GM12878 (cell line): ENCODE measurements around the gene SPOCK1. TPM values are rescaled to one million over a fixed set of nuclear protein-coding genes. Genes with fewer than 3 reads are reported as not detected.

ENCODE experiments used
- ATAC-seq: fragments of 200-7000 bp; cut with Tn5 transposase; 3 replicates; pipeline ENCODE4 v1.9.1; 2020; ENCODE audit warnings: mild to moderate bottlenecking, moderate library complexity
- BruUV-seq: library from RNA; stranded (reverse); fragments of 400-500 nt; replicated peaks from 2 replicates; lab custom pipeline; 2021; lab: Mats Ljungman, UMichigan
- CTCF ChIA-PET: fragments of 300-600 bp; sonication (Branson Sonifier 250); formaldehyde crosslinking; extraction: SDS; loops from one replicate; lab custom pipeline; 2021; ENCODE audit warnings: inconsistent platforms; lab: Yijun Ruan, JAX
- POLR2A ChIA-PET: fragments of 350-600 bp; formaldehyde crosslinking; extraction: SDS; loops from one replicate; lab custom pipeline; 2021; ENCODE audit warnings: inconsistent platforms; lab: Charles Lee
- RAD21 ChIA-PET: fragments of 300-600 bp; sonication (Branson Sonifier 250); formaldehyde crosslinking; loops from one replicate; lab custom pipeline; 2023; ENCODE audit warnings: antibody characterized with exemption; ENCODE audit not compliant: unreplicated experiment; lab: Charles Lee
- SMC1A ChIA-PET: fragments of 300-600 bp; sonication (Branson Sonifier 250); formaldehyde crosslinking; loops from one replicate; lab custom pipeline; 2023; ENCODE audit not compliant: unreplicated experiment, uncharacterized antibody; lab: Charles Lee
- DNase-seq: peaks from one replicate; pipeline ENCODE4 v3.0.0-alpha.2; 2011; ENCODE audit warnings: low read depth, low spot score
- FAIRE-seq: peaks from 3 replicates; lab custom pipeline; 2011; peaks lifted over from hg19 to GRCh38; lab: Jason Lieb, UNC
- H2AFZ ChIP-seq: 2 replicates; pipeline ENCODE4 v1.6.0; 2011; ENCODE audit warnings: low read depth, low read length, control low read depth; ENCODE audit not compliant: control insufficient read depth
- H3K27ac ChIP-seq: 2 replicates; pipeline ENCODE4 v1.5.1; 2011; ENCODE audit warnings: control low read depth; ENCODE audit not compliant: control insufficient read depth, insufficient read depth
- H3K27me3 ChIP-seq, 2 experiments: replicated peaks in 1 of 2; 2 replicates each; pipeline versions ENCODE4 v1.6.0 to v1.6.1; 2011; ENCODE audit warnings: low read length in 1 of 2; ENCODE audit not compliant: control insufficient read depth in 2 of 2, insufficient read depth in 2 of 2
- H3K36me3 ChIP-seq, 2 experiments: 2 replicates each; pipeline ENCODE4 v1.5.1; 2011; ENCODE audit warnings: low read length in 1 of 2; ENCODE audit not compliant: control insufficient read depth in 2 of 2, insufficient read depth in 2 of 2
- H3K4me1 ChIP-seq: 2 replicates; pipeline ENCODE4 v1.6.1; 2011; ENCODE audit warnings: mild to moderate bottlenecking, low read length, moderate library complexity, mixed read lengths; ENCODE audit not compliant: control insufficient read depth, insufficient read depth
- H3K4me2 ChIP-seq: 2 replicates; pipeline ENCODE4 v1.6.0; 2011; ENCODE audit warnings: control low read depth; ENCODE audit not compliant: control insufficient read depth, insufficient read depth
- H3K4me3 ChIP-seq: fragments of 200-600 bp; sonication (generic); 2 replicates; pipeline ENCODE4 v1.5.1; 2016
- H3K79me2 ChIP-seq: 2 replicates; pipeline ENCODE4 v1.6.0; 2011; ENCODE audit warnings: low read length; ENCODE audit not compliant: control insufficient read depth, insufficient read depth
- H3K9ac ChIP-seq: 2 replicates; pipeline ENCODE4 v1.8.0; 2011; ENCODE audit warnings: low read length, control low read depth, mixed read lengths; ENCODE audit not compliant: control insufficient read depth, insufficient read depth
- H3K9me3 ChIP-seq: replicated peaks from 3 replicates; pipeline ENCODE4 v1.5.1; 2011; ENCODE audit warnings: mild to moderate bottlenecking, low read length; ENCODE audit not compliant: control insufficient read depth, insufficient read depth
- H4K20me1 ChIP-seq: 2 replicates; pipeline ENCODE4 v1.6.0; 2011; ENCODE audit not compliant: control insufficient read depth, insufficient read depth
- PAX5 ChIP-seq: IDR thresholded peaks from 2 replicates; pipeline ENCODE4 v1.6.1; 2011; ENCODE audit warnings: low read depth, low read length, borderline replicate concordance
- RAD21 ChIP-seq: IDR thresholded peaks from 2 replicates; pipeline ENCODE4 v1.6.1; 2011; ENCODE audit warnings: mild to moderate bottlenecking, low read depth, low read length, moderate library complexity; ENCODE audit not compliant: insufficient read depth
- SMAD5 ChIP-seq: IDR thresholded peaks from 2 replicates; pipeline ENCODE4 v1.6.1; 2016; ENCODE audit warnings: antibody characterized with exemption, low read depth
- SREBF2 ChIP-seq: IDR thresholded peaks from 2 replicates; pipeline ENCODE4 v1.6.1; 2012; ENCODE audit warnings: mild to moderate bottlenecking, low read length
- TBL1XR1 ChIP-seq: IDR thresholded peaks from 2 replicates; pipeline ENCODE4 v1.6.1; 2012; ENCODE audit warnings: low read depth, low read length, improper control_type of control experiment
- ZBED1 ChIP-seq: IDR thresholded peaks from 2 replicates; pipeline ENCODE4 v1.6.1; 2016; ENCODE audit warnings: borderline replicate concordance
- WGBS: methylation state at CpG from one replicate; pipeline ENCODE4 v1.1.6; 2016; ENCODE audit warnings: low lambda C conversion rate; ENCODE audit not compliant: insufficient replicate concordance, insufficient coverage; ENCODE audit errors: missing lambda C conversion rate; 5-methylcytosine and 5-hydroxymethylcytosine counted together
- in situ Hi-C: fragments of 300-500 bp; cut with MboI; formaldehyde crosslinking; loops from 9 replicates; pipeline ENCODE4 v1.14.3; 2018; ENCODE audit warnings: mixed read lengths
- intact Hi-C: fragments of 100-400 bp; cut with micrococcal nuclease; formaldehyde crosslinking; loops from one replicate; pipeline ENCODE4 v1.14.2; 2022; ENCODE audit not compliant: unreplicated experiment
- polyA plus RNA-seq, 11 experiments: library from polyadenylated mRNA; depleted of rRNA in 4 of 11; unstranded in 6 of 11; stranded (reverse) in 5 of 11; fragments of >200 nt; fragmentation: Nextera tagmentation in 4 of 11; fragmentation: Illumina TruSeq in 1 of 11; extraction: Ambion mirVana in 4 of 11; extraction: Trizol in 1 of 11; gene quantifications; 1 replicate in 1 of 11; 2 replicates in 10 of 11; pipeline versions ENCODE4 v1.2.1 to v1.2.3, GENCODE V29; 2011 to 2016; ENCODE audit warnings: inconsistent platforms in 2 of 11, missing spikeins in 2 of 11, low read depth in 1 of 11
- total RNA-seq, 4 experiments: library from RNA; depleted of rRNA in 3 of 4; stranded (reverse); fragments of >200 nt in 3 of 4; fragmentation: Illumina TruSeq in 1 of 4; extraction: Trizol in 1 of 4; gene quantifications; 2 replicates each; pipeline versions ENCODE4 v1.2.1 to v1.2.3, GENCODE V29; 2013 to 2021

Gene SPOCK1
- total and polyA plus RNA-seq, 10 of the 15 experiments (the other 5 are each of a cell fraction or from before 2014, with no cell fraction given) = 0.06 to 0.68 (median 0.25) TPM; not detected in 3

DNA sequence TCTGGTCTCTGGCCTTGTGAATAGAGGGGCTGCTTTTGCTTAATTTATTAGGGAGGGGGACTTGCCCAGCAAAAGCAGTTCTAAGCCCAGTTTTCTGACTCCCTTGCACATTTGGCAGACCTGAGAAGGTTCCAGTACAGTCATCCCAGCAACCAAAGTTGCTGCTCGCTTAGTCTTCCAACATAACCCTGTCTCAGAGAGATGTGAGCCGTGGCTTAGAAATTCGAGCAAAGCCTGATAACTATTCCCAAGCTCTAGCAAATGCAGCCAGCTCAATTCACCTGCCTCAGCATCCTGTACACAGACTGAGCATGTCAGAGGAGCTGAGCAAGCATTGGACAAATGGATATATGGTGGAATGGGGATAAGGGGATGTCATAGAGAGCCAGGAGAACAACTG lies 401.9 kb downstream of the SPOCK1 start:
- Histone ChIP-seq H3K4me2 (no peak overlapping the region), H3K9ac (no peak overlapping the region), H3K27me3 (no peaks in the 10 kb centered on the region; a peak in 1 of 4 replicates), H3K9me3 (no peaks in the 10 kb centered on the region), H3K36me3 (no peaks in the 10 kb centered on the region), H3K27ac (no peak overlapping the region), H3K4me1 (no peaks in the 10 kb centered on the region), H4K20me1 (no peaks in the 10 kb centered on the region), H3K4me3 (no peak overlapping the region), H2AFZ (no peak overlapping the region), H3K79me2 (no peaks in the 10 kb centered on the region)
- intact Hi-C loops = no loop called here
- DNase-seq (no peak), FAIRE-seq (no peak), ATAC-seq (no peak)
- no TSS peak for BruUV-seq
- TF ChIP-seq PAX5 = no peak
- TF ChIP-seq SREBF2 = no peak
- no peak for TF ChIP-seq SMAD5
- no peak for TF ChIP-seq TBL1XR1
- CTCF ChIA-PET = interaction anchor here (0.5 kb wide), 1 partner anchor 1635 kb away, joined by 3 read pairs; no protein-coding TSS in a partner anchor
- POLR2A ChIA-PET = no interaction called here
- SMC1A ChIA-PET = no interaction called here
- 35% methylated on average over 3 of the region's 3 CpGs for WGBS
- RAD21 ChIA-PET = no interaction called here
- in situ Hi-C loops = no loop called here

DNA sequence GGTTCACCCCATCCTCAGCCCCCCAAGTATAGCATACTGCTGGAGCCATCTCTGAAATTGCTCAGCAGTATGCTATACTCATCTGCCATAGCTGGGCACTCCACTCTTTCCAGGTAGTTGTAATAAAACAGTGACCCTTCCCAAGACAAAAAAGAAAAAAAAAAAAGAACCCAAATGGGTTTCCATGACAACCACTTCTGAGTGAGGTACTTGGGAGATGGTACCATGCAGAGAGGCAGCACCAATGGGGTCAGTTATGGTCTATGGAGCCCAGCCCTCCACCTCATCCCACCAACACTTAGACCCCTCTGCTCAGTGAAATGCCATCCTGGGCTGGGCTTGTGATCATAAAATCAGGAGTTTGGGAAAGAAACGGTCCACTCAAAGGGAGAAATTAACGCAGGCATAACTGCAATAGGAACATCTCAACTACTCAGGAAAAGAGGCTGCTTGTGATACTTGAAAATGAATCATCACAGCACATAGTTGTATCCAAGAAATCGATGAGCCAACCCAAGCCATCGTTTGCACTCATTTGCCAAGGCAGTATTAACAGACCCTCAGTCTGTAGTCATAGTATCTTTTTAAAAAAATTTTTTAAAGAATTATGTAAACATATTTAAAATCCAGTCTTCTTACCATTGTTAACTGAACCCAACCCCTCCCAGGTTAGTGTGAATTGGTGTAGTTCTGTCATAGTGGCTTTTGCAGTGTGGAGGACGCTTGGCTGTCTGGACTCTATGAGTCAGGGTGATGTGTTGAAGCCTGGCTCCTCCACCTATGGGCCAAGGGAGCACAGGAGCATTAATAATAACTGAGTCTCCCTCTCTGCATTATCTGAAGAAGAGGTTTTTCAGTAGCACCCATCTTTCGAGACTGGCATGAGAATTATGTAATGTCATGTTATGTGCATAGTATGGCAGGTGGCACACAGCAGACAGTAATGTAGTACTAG lies 402.7 kb downstream of the SPOCK1 start:
- TF ChIP-seq ZBED1 (no peak), RAD21 (no peak), SREBF2 (no peak)
- no peaks in the 10 kb centered on the region for H3K79me2 ChIP-seq
- no peak overlapping the region for H3K9ac ChIP-seq
- no peaks in the 10 kb centered on the region; a peak in 1 of 4 replicates for H3K27me3 ChIP-seq
- H3K36me3 ChIP-seq = no peaks in the 10 kb centered on the region
- H4K20me1 ChIP-seq = no peaks in the 10 kb centered on the region
- RAD21 ChIA-PET = interaction anchor here (1.1 kb wide), 1 partner anchor 22 kb away, joined by 3 read pairs; no protein-coding TSS in a partner anchor
- H3K4me1 ChIP-seq = no peaks in the 10 kb centered on the region
- no peak overlapping the region for H3K4me2 ChIP-seq
- no peaks in the 10 kb centered on the region for H3K9me3 ChIP-seq
- H3K4me3 ChIP-seq = no peak overlapping the region
- WGBS = 4% methylated on average over 6 of the region's 6 CpGs
- no peak for FAIRE-seq
- no peak for ATAC-seq
- H2AFZ ChIP-seq = no peak overlapping the region
- no TSS peak for BruUV-seq
- in situ Hi-C loops (no loop called here), intact Hi-C loops (no loop called here)
- no peak overlapping the region for H3K27ac ChIP-seq
- SMC1A ChIA-PET = no interaction called here
- CTCF ChIA-PET = interaction anchor here (0.5 kb wide), 1 partner anchor 1634 kb away, joined by 3 read pairs; no protein-coding TSS in a partner anchor
- POLR2A ChIA-PET = no interaction called here
- DNase-seq = no peak
